NT2/D1 (cell line): ENCODE measurements around the gene OGDHL.

ENCODE experiments used
- DNase-seq: peaks from one replicate; pipeline ENCODE4 v3.0.0-alpha.2; 2011; ENCODE audit warnings: low read depth, low spot score
- H3K27me3 ChIP-seq: 2 replicates; pipeline ENCODE4 v1.6.0; 2011; ENCODE audit warnings: mild to moderate bottlenecking; ENCODE audit not compliant: insufficient read length, insufficient read depth
- H3K36me3 ChIP-seq: 2 replicates; pipeline ENCODE4 v1.6.1; 2011; ENCODE audit warnings: mild to moderate bottlenecking, low read length, mixed read lengths; ENCODE audit not compliant: insufficient read depth, insufficient read length
- H3K4me1 ChIP-seq: 2 replicates; pipeline ENCODE4 v1.5.1; 2011; ENCODE audit not compliant: insufficient read depth, insufficient read length
- H3K4me3 ChIP-seq: 2 replicates; pipeline ENCODE4 v1.5.1; 2011; ENCODE audit warnings: low read depth; ENCODE audit not compliant: insufficient read length
- H3K9ac ChIP-seq: 2 replicates; pipeline ENCODE4 v1.6.0; 2011; ENCODE audit warnings: low read depth; ENCODE audit not compliant: insufficient read length
- H3K9me3 ChIP-seq: 2 replicates; pipeline ENCODE4 v1.5.1; 2011; ENCODE audit warnings: mild to moderate bottlenecking, low read length; ENCODE audit not compliant: insufficient read depth
- SUZ12 ChIP-seq: IDR thresholded peaks from 2 replicates; pipeline ENCODE4 v1.6.1; 2011; ENCODE audit not compliant: insufficient read length, insufficient read depth; ENCODE audit errors: extremely low read depth
- YY1 ChIP-seq: IDR thresholded peaks from 2 replicates; pipeline ENCODE4 v1.6.1; 2011; ENCODE audit not compliant: insufficient read length, insufficient read depth
- ZNF274 ChIP-seq: IDR thresholded peaks from 2 replicates; pipeline ENCODE4 v1.6.1; 2011; ENCODE audit warnings: mild to moderate bottlenecking, low read depth, low read length

Gene OGDHL

DNA sequence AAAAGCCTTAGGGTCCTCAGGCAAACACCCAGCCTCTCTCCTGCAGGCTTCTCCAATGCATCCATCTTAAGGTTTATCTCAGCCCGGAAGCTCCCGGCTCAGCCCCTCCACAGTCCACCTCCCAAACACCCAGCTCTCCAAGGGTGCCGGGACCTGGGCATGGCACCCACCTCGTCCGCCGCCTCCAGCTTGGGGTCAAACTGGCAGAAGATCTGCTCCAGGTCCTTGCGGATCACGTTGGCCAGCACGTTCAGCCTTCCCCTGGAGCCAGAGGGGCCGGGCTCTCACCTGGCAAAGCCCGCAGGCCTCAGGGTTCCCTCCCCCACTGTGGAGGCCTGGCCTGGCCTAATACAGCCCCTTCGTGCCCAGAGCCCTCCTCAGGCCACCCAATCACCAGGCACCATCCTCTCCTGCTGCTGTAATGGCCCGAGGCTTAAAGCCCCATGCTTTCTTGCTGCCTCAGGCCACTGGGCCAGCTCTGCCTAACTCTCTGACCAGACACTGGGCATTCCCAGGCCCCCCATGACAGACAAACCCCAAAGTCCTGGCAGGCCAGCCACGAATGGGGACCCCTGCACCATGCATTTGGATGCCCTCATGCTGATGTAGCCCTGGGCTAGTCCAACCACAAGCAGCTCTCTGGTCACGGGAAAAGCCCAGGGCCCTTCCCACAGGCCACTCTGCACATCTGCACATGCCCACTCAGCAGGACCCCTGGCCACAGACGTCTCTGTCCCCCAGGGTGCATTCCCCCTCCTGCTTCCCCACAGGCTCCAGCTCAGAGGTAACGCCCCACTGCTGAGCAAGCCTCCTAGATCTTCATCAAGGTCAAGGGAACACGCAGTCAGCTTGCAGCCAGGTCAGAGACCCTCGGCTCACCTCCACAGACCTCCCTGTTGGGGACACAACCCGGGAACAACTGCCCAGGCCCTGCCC lies 12.3 kb downstream of the OGDHL start:
- no peaks in the 10 kb centered on the region for H3K4me1 ChIP-seq
- peaks cover 16% of the 10 kb centered on the region for H3K36me3 ChIP-seq
- no peaks in the 10 kb centered on the region for H3K9me3 ChIP-seq
- no peak for DNase-seq
- H3K4me3 ChIP-seq = no peak overlapping the region
- H3K27me3 ChIP-seq = no peaks in the 10 kb centered on the region
- TF ChIP-seq SUZ12 = no peak
- no peak for TF ChIP-seq ZNF274
- TF ChIP-seq YY1 = no peak
- H3K9ac ChIP-seq = no peak overlapping the region

- no peak for TF ChIP-seq ZNF274
- TF ChIP-seq SUZ12 = no peak
- TF ChIP-seq YY1 = no peak
- Histone ChIP-seq H3K4me1 (no peaks in the 10 kb centered on the region), H3K9me3 (no peaks in the 10 kb centered on the region), H3K36me3 (peaks cover 20% of the 10 kb centered on the region), H3K9ac (no peak overlapping the region), H3K27me3 (no peaks in the 10 kb centered on the region), H3K4me3 (no peak overlapping the region)
- no peak for DNase-seq
Observed at GRCh38 chr10:49749144-49749543, 13.0 kb downstream of the OGDHL start.

- Histone ChIP-seq H3K4me1 (no peaks in the 10 kb centered on the region), H3K9me3 (no peaks in the 10 kb centered on the region), H3K36me3 (peaks cover 20% of the 10 kb centered on the region), H3K27me3 (no peaks in the 10 kb centered on the region), H3K9ac (no peak overlapping the region), H3K4me3 (no peak overlapping the region)
- no peak for DNase-seq
- no peak for TF ChIP-seq ZNF274
- no peak for TF ChIP-seq SUZ12
- TF ChIP-seq YY1 = no peak
Observed at GRCh38 chr10:49748006-49748405, 14.1 kb downstream of the OGDHL start.

GRCh38 chr10:49747303-49747646 lies 14.8 kb downstream of the OGDHL start:
- peaks cover 25% of the 10 kb centered on the region for H3K36me3 ChIP-seq
- H3K4me3 ChIP-seq = no peak overlapping the region
- no peaks in the 10 kb centered on the region for H3K27me3 ChIP-seq
- DNase-seq = no peak
- H3K9me3 ChIP-seq = no peaks in the 10 kb centered on the region
- no peaks in the 10 kb centered on the region for H3K4me1 ChIP-seq
- no peak overlapping the region for H3K9ac ChIP-seq
- no peak for TF ChIP-seq ZNF274
- TF ChIP-seq YY1 = no peak
- no peak for TF ChIP-seq SUZ12

DNA sequence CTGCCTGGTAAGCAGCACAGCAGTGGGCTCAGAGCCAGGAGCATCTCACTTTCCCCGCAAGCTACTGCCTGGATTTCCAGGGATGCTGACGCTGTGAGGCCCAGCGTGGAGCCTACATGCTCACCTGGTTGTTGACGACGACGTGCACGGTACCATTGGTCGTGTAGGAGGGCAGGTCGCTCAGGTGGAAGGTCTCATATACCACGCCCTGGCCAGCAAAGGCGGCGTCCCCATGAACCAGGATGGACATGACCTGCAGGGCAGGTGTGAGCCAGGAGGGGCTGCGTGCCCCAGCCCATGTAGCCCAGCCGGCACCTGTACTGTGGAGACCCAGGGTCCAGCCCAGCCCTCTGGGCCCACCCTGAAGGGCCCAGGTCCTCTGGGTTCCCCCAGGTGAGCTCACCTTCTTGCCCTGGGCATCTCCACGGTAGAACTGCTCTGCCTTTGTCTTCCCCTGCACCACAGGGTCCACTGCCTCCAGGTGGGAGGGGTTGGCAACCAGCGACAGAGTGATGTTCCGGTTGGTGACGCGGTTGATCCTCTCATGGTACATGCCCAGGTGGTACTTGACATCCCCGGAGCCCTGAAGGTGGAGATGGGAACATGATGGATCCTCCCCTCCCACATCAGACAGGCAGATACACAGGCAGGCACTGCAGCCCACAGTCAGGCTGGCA lies 15.4 kb downstream of the OGDHL start:
- peaks cover 25% of the 10 kb centered on the region for H3K36me3 ChIP-seq
- no peak for TF ChIP-seq YY1
- no peak for TF ChIP-seq SUZ12
- no peak for TF ChIP-seq ZNF274
- no peaks in the 10 kb centered on the region for H3K9me3 ChIP-seq
- no peak for DNase-seq
- no peaks in the 10 kb centered on the region for H3K27me3 ChIP-seq
- H3K4me3 ChIP-seq = no peak overlapping the region
- no peaks in the 10 kb centered on the region for H3K4me1 ChIP-seq
- no peak overlapping the region for H3K9ac ChIP-seq

GRCh38 chr10:49745756-49746155 lies 16.4 kb downstream of the OGDHL start:
- Histone ChIP-seq H3K9me3 (no peaks in the 10 kb centered on the region), H3K9ac (no peak overlapping the region), H3K27me3 (no peaks in the 10 kb centered on the region), H3K36me3 (peaks cover 25% of the 10 kb centered on the region), H3K4me1 (no peaks in the 10 kb centered on the region), H3K4me3 (no peak overlapping the region)
- TF ChIP-seq SUZ12 (no peak), ZNF274 (no peak), YY1 (no peak)
- DNase-seq = no peak

DNA sequence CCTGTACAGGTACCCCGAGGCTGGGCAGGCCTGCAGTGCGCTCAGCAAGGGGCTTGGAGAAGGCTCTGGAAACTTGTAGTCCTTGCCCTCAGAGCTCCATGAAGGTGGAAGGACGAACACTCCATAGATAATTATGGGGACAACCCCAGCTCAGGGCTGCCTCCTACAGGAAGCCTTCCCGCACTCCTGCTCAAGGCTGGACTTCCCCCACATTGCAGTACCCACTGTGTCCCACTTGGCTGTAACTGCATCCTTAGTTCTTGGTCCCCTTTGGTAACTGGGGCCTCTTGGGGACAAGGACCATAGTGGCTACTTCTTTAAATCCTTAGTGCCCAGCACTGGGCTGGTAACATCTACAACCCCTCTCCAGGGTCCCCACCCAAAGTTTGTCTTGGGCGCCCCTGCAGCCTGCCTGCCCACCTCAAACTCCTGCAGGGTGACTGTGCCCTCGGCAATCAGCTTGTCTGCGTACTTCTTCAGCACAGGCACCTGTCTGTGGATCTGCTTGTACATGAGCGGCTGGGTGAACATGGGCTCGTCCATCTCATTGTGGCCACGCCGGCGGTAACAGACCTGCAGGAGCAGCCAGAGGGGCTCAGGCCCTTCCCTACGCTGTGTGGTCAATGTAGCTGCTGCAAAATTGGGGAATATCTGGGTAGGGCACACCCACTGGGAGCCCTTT lies 17.1 kb downstream of the OGDHL start:
- DNase-seq = no peak
- Histone ChIP-seq H3K4me1 (no peaks in the 10 kb centered on the region), H3K9me3 (no peaks in the 10 kb centered on the region), H3K36me3 (peaks cover 25% of the 10 kb centered on the region), H3K27me3 (no peaks in the 10 kb centered on the region), H3K4me3 (no peak overlapping the region), H3K9ac (no peak overlapping the region)
- no peak for TF ChIP-seq YY1
